MCF 10A (cell line): Measurements from ENCODE around the gene BUB1. TPM values are rescaled to one million over a fixed set of nuclear protein-coding genes. Genes with fewer than 3 reads are reported as not detected.
A peak's percentile ranks its signal among the peaks of the same experiment; 100 is the strongest.

Source experiments
- BruUV-seq: library from RNA; stranded (reverse); fragments of 400-500 nt; replicated peaks from 2 replicates; lab custom pipeline; 2021; lab: Mats Ljungman, UMichigan
- CTCF ChIA-PET: fragments of 300-600 bp; sonication (Branson Sonifier 250); formaldehyde crosslinking; extraction: SDS; loops from one replicate; lab custom pipeline; 2021; ENCODE audit warnings: antibody characterized with exemption, inconsistent platforms; lab: Yijun Ruan, JAX
- POLR2A ChIA-PET: fragments of 300-600, 350-650 bp; sonication (Branson Sonifier 250); formaldehyde crosslinking; extraction: SDS; loops from one replicate; lab custom pipeline; 2020; ENCODE audit warnings: antibody characterized with exemption, inconsistent platforms; lab: Yijun Ruan, JAX
- DNase-seq: peaks from one replicate; pipeline ENCODE4 v3.0.0-alpha.2; 2018; ENCODE audit not compliant: unreplicated experiment
- H3K27ac Mint-ChIP-seq: one replicate; pipeline ENCODE4 v1.8.0; 2022; ENCODE audit warnings: mild to moderate bottlenecking, low read depth, mixed read lengths; ENCODE audit not compliant: unreplicated experiment
- H3K27me3 Mint-ChIP-seq: one replicate; pipeline ENCODE4 v1.8.0; 2022; ENCODE audit warnings: mixed read lengths; ENCODE audit not compliant: insufficient read depth, unreplicated experiment
- H3K36me3 Mint-ChIP-seq: one replicate; pipeline ENCODE4 v1.8.0; 2022; ENCODE audit warnings: mild to moderate bottlenecking, moderate library complexity, mixed read lengths; ENCODE audit not compliant: insufficient read depth, unreplicated experiment
- H3K4me1 Mint-ChIP-seq: one replicate; pipeline ENCODE4 v1.8.0; 2022; ENCODE audit warnings: mixed read lengths; ENCODE audit not compliant: insufficient read depth, unreplicated experiment
- H3K4me3 Mint-ChIP-seq: one replicate; pipeline ENCODE4 v1.8.0; 2022; ENCODE audit warnings: mild to moderate bottlenecking, moderate library complexity, mixed read lengths; ENCODE audit not compliant: unreplicated experiment
- H3K9me3 Mint-ChIP-seq: one replicate; pipeline ENCODE4 v1.8.0; 2022; ENCODE audit warnings: mixed read lengths; ENCODE audit not compliant: unreplicated experiment
- CTCF ChIP-seq: fragments of 200-600 bp; IDR thresholded peaks from one replicate; pipeline ENCODE4 v1.8.0; 2022; ENCODE audit warnings: antibody characterized with exemption, mild to moderate bottlenecking; ENCODE audit not compliant: unreplicated experiment
- intact Hi-C: fragments of 100-400 bp; cut with micrococcal nuclease; formaldehyde crosslinking; loops from 2 replicates; pipeline ENCODE4 v1.14.1; 2022
- total RNA-seq: library from RNA; stranded (reverse); gene quantifications from 2 replicates; pipeline ENCODE4 v1.2.3, GENCODE V29; 2022

Gene BUB1
- total RNA-seq, 1 experiment from 2014 or later = 25.5 TPM

GRCh38 chr2:110642360-110642759, 35.5 kb downstream of the BUB1 start:
- Mint-ChIP-seq H3K36me3 (peaks cover 18% of the 10 kb centered on the region), H3K9me3 (no peaks in the 10 kb centered on the region), H3K27me3 (no peaks in the 10 kb centered on the region), H3K4me3 (no peak overlapping the region), H3K4me1 (no peaks in the 10 kb centered on the region), H3K27ac (no peak overlapping the region)
- no peak for DNase-seq
- intact Hi-C loops = no loop called here
- no peak for TF ChIP-seq CTCF
- POLR2A ChIA-PET = no interaction called here
- CTCF ChIA-PET = interaction anchor here (1.0 kb wide), 1 partner anchor 112 kb away, joined by 5 read pairs; no protein-coding TSS in a partner anchor
- BruUV-seq = no TSS peak

GRCh38 chr2:110639972-110640371, 37.9 kb downstream of the BUB1 start:
- Mint-ChIP-seq H3K27me3 (no peaks in the 10 kb centered on the region), H3K9me3 (no peaks in the 10 kb centered on the region), H3K4me1 (no peaks in the 10 kb centered on the region), H3K36me3 (peaks cover 15% of the 10 kb centered on the region), H3K27ac (peak overlapping the region; percentile 63), H3K4me3 (no peak overlapping the region)
- intact Hi-C loops = no loop called here
- ChIA-PET CTCF (interaction anchor here (1.3 kb wide), 1 partner anchor 12 kb away, joined by 3 read pairs; no protein-coding TSS in a partner anchor), POLR2A (interaction anchor here (0.6 kb wide), 1 partner anchor 229 kb away, joined by 3 read pairs; no protein-coding TSS in a partner anchor)
- BruUV-seq = no TSS peak
- no peak for TF ChIP-seq CTCF
- no peak for DNase-seq

GRCh38 chr2:110638952-110639695, 38.7 kb downstream of the BUB1 start:
- no peak for TF ChIP-seq CTCF
- CTCF ChIA-PET = interaction anchor here (0.7 to 1.3 kb wide), 2 partner anchors 12 to 89 kb away, joined by 3 read pairs; no protein-coding TSS in a partner anchor
- Mint-ChIP-seq H3K27ac (no peak overlapping the region), H3K36me3 (peaks cover 15% of the 10 kb centered on the region), H3K27me3 (no peaks in the 10 kb centered on the region), H3K4me3 (no peak overlapping the region), H3K9me3 (no peaks in the 10 kb centered on the region), H3K4me1 (no peaks in the 10 kb centered on the region)
- no peak for DNase-seq
- intact Hi-C loops = no loop called here
- no TSS peak for BruUV-seq
- POLR2A ChIA-PET = interaction anchor here (0.6 to 1.1 kb wide), 3 partner anchors 12 to 229 kb away, joined by 3 read pairs; no protein-coding TSS in a partner anchor

GRCh38 chr2:110638004-110638403, 39.9 kb downstream of the BUB1 start:
- ChIA-PET CTCF (no interaction called here), POLR2A (interaction anchor here (1.1 kb wide), 1 partner anchor 13 kb away, joined by 3 read pairs; no protein-coding TSS in a partner anchor)
- BruUV-seq = no TSS peak
- Mint-ChIP-seq H3K9me3 (no peaks in the 10 kb centered on the region), H3K27me3 (no peaks in the 10 kb centered on the region), H3K4me1 (no peaks in the 10 kb centered on the region), H3K4me3 (no peak overlapping the region), H3K36me3 (peaks cover 15% of the 10 kb centered on the region), H3K27ac (no peak overlapping the region)
- intact Hi-C loops = no loop called here
- no peak for DNase-seq
- TF ChIP-seq CTCF = no peak
